PC-3 (cell line): ENCODE results near the gene CLPSL2. TPM values are rescaled to one million over a fixed set of nuclear protein-coding genes. Genes with fewer than 3 reads are reported as not detected.

Experiments
- ATAC-seq: fragments of 200-7000 bp; cut with Tn5 transposase; 2 replicates; pipeline ENCODE4 v1.9.1; 2020; ENCODE audit warnings: mild to moderate bottlenecking, moderate library complexity
- BruUV-seq: library from RNA; stranded (reverse); fragments of 400-500 nt; replicated peaks from 2 replicates; lab custom pipeline; 2021; lab: Mats Ljungman, UMichigan
- CTCF ChIA-PET: fragments of 300-600 bp; sonication (Branson Sonifier 250); formaldehyde crosslinking; loops from one replicate; lab custom pipeline; 2022; ENCODE audit warnings: antibody characterized with exemption; lab: Charles Lee
- POLR2A ChIA-PET: fragments of 300-600 bp; sonication (Branson Sonifier 250); formaldehyde crosslinking; loops from one replicate; lab custom pipeline; 2022; ENCODE audit warnings: antibody characterized with exemption; ENCODE audit not compliant: unreplicated experiment; lab: Charles Lee
- DNase-seq: peaks from one replicate; pipeline ENCODE4 v3.0.0-alpha.2; 2015
- H2AFZ ChIP-seq: fragments of 300-600 bp; sonication (generic); 2 replicates; pipeline ENCODE4 v1.6.0; 2016; ENCODE audit warnings: antibody characterized with exemption, low read length
- H3F3A ChIP-seq: fragments of 300-600 bp; sonication (generic); one replicate; pipeline ENCODE4 v1.6.0; 2017; ENCODE audit warnings: antibody characterized with exemption, low read length, control low read depth, mild to moderate bottlenecking; ENCODE audit not compliant: unreplicated experiment
- H3K27ac ChIP-seq: fragments of 300-600 bp; sonication (generic); 2 replicates; pipeline ENCODE4 v1.5.1; 2016; ENCODE audit warnings: mild to moderate bottlenecking, low read length
- H3K27me3 ChIP-seq: fragments of 300-600 bp; sonication (generic); 2 replicates; pipeline ENCODE4 v1.6.1; 2016; ENCODE audit warnings: low read length, mixed read lengths
- H3K36me3 ChIP-seq: fragments of 300-600 bp; sonication (generic); 2 replicates; pipeline ENCODE4 v1.6.1; 2016; ENCODE audit warnings: low read depth, mixed run types, low read length, mixed read lengths
- H3K4me1 ChIP-seq: fragments of 300-600 bp; sonication (generic); 2 replicates; pipeline ENCODE4 v1.5.1; 2016; ENCODE audit warnings: low read length; ENCODE audit not compliant: insufficient read depth
- H3K4me2 ChIP-seq: fragments of 300-600 bp; sonication (generic); 2 replicates; pipeline ENCODE4 v1.6.0; 2016; ENCODE audit warnings: low read length
- H3K4me3 ChIP-seq: fragments of 300-600 bp; sonication (generic); 2 replicates; pipeline ENCODE4 v1.5.1; 2016; ENCODE audit warnings: mild to moderate bottlenecking, low read length, mixed read lengths
- H3K79me2 ChIP-seq: fragments of 300-600 bp; sonication (generic); 2 replicates; pipeline ENCODE4 v1.6.1; 2017; ENCODE audit warnings: low read length, mixed read lengths
- H3K9ac ChIP-seq: fragments of 300-600 bp; sonication (generic); 2 replicates; pipeline ENCODE4 v1.6.0; 2016; ENCODE audit warnings: mild to moderate bottlenecking, low read length
- H3K9me2 ChIP-seq: fragments of 300-600 bp; sonication (generic); replicated peaks from 2 replicates; pipeline ENCODE4 v1.6.1; 2016; ENCODE audit warnings: mixed run types, low read length, mixed read lengths
- H3K9me3 ChIP-seq: fragments of 300-600 bp; sonication (generic); 2 replicates; pipeline ENCODE4 v1.6.1; 2016; ENCODE audit warnings: low read length, mixed read lengths
- H4K20me1 ChIP-seq: fragments of 300-600 bp; sonication (generic); 2 replicates; pipeline ENCODE4 v1.6.1; 2016; ENCODE audit warnings: low read length, mixed read lengths
- CTCF ChIP-seq: fragments of 300-600 bp; sonication (generic); conservative IDR thresholded peaks from 2 replicates; pipeline ENCODE4 v1.5.1; 2017; ENCODE audit warnings: antibody characterized with exemption, low read depth, mild to moderate bottlenecking, low read length
- EZH2 ChIP-seq: fragments of 300-600 bp; sonication (generic); IDR thresholded peaks from one replicate; pipeline ENCODE4 v1.6.1; 2017; ENCODE audit warnings: antibody characterized with exemption, mild to moderate bottlenecking, low read length; ENCODE audit not compliant: unreplicated experiment
- EZH2phosphoT487 ChIP-seq: fragments of 300-600 bp; sonication (generic); IDR thresholded peaks from 2 replicates; pipeline ENCODE4 v1.6.1; 2018; ENCODE audit warnings: mild to moderate bottlenecking, antibody characterized with exemption, low read length, borderline replicate concordance
- intact Hi-C: fragments of 100-400 bp; cut with micrococcal nuclease; formaldehyde crosslinking; loops from 2 replicates; pipeline ENCODE4 v1.9.0; 2023
- total RNA-seq: library from RNA; depleted of rRNA; stranded (reverse); fragments of >200 nt; gene quantifications from 2 replicates; pipeline ENCODE4 v1.2.3, GENCODE V29; 2014

Gene CLPSL2
- total RNA-seq, 1 experiment from 2014 or later = not detected

GRCh38 chr6:35747877-35748276 is 28.5 kb upstream of the CLPSL2 start:
- Histone ChIP-seq H3K9me3 (no peaks in the 10 kb centered on the region), H3K4me1 (no peaks in the 10 kb centered on the region), H3K9me2 (no peaks in the 10 kb centered on the region), H3K36me3 (no peaks in the 10 kb centered on the region), H3K27ac (no peak overlapping the region), H3K4me2 (no peak overlapping the region), H3K9ac (no peak overlapping the region), H3K4me3 (no peak overlapping the region), H3F3A (no peaks in the 10 kb centered on the region), H4K20me1 (no peaks in the 10 kb centered on the region), H3K79me2 (no peaks in the 10 kb centered on the region), H3K27me3 (no peaks in the 10 kb centered on the region), H2AFZ (no peak overlapping the region)
- intact Hi-C loops = no loop called here
- ATAC-seq (no peak), DNase-seq (no peak)
- BruUV-seq = no TSS peak
- CTCF ChIA-PET = no interaction called here
- TF ChIP-seq EZH2 (no peak), EZH2phosphoT487 (no peak), CTCF (no peak)
- POLR2A ChIA-PET = no interaction called here

DNA sequence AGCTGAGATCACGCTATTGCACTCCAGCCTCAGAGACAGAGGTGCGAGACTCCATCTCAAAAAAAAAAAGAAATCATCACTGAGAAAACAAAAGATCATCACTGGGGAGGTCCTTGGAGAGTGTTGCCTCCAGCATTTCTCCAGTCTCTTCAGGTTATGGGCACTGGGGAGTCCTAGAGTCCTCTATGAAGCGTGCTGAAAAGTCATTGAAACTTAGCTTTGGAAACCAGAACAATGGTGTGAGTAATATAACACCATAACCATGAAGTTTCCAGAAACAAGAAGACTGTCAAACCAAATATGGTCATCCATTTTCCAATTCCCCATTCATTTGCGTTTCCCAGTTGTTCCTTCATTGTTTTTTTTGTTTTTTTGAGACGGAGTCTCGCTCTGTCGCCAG is 25.8 kb upstream of the CLPSL2 start:
- H3K27me3 ChIP-seq = no peaks in the 10 kb centered on the region
- ATAC-seq (no peak), DNase-seq (no peak)
- no peaks in the 10 kb centered on the region for H4K20me1 ChIP-seq
- peaks cover 6% of the 10 kb centered on the region; the same call in 1 of the 2 replicates for H3K4me1 ChIP-seq
- intact Hi-C loops = loop anchor here (10.0 kb wide), 1 partner anchor 204 kb away; no protein-coding TSS in a partner anchor
- H3K27ac ChIP-seq = no peak overlapping the region
- no TSS peak for BruUV-seq
- no peaks in the 10 kb centered on the region for H3K36me3 ChIP-seq
- no peaks in the 10 kb centered on the region for H3K79me2 ChIP-seq
- ChIA-PET CTCF (no interaction called here), POLR2A (no interaction called here)
- no peak overlapping the region for H3K4me3 ChIP-seq
- TF ChIP-seq EZH2 (no peak), EZH2phosphoT487 (no peak)
- no peak overlapping the region for H3K4me2 ChIP-seq
- H3K9ac ChIP-seq = no peak overlapping the region
- no peaks in the 10 kb centered on the region for H3K9me3 ChIP-seq
- H2AFZ ChIP-seq = no peak overlapping the region
- no peaks in the 10 kb centered on the region for H3K9me2 ChIP-seq
- H3F3A ChIP-seq = no peaks in the 10 kb centered on the region

GRCh38 chr6:35751594-35751993 is 24.8 kb upstream of the CLPSL2 start:
- Histone ChIP-seq H3K9me3 (no peaks in the 10 kb centered on the region), H3F3A (no peaks in the 10 kb centered on the region), H3K79me2 (no peaks in the 10 kb centered on the region), H3K27me3 (no peaks in the 10 kb centered on the region), H3K4me3 (no peak overlapping the region), H4K20me1 (no peaks in the 10 kb centered on the region), H2AFZ (no peak overlapping the region), H3K4me1 (peaks cover 6% of the 10 kb centered on the region; the same call in 1 of the 2 replicates), H3K9ac (no peak overlapping the region), H3K27ac (no peak overlapping the region), H3K4me2 (no peak overlapping the region), H3K36me3 (no peaks in the 10 kb centered on the region), H3K9me2 (no peaks in the 10 kb centered on the region)
- no peak for TF ChIP-seq EZH2
- no peak for TF ChIP-seq CTCF
- TF ChIP-seq EZH2phosphoT487 = no peak
- no peak for ATAC-seq
- ChIA-PET CTCF (no interaction called here), POLR2A (no interaction called here)
- intact Hi-C loops = loop anchor here (10.0 kb wide), 1 partner anchor 203 kb away; no protein-coding TSS in a partner anchor
- DNase-seq = no peak
- no TSS peak for BruUV-seq
